ENCODE measurements around the gene RERE. TPM values are rescaled to one million over a fixed set of nuclear protein-coding genes. Genes with fewer than 3 reads are reported as not detected.

RERE gene
- polyA plus RNA-seq, 1 experiment = 14.3 TPM

GRCh38 chr1:8362701-8363101 lies 454.7 kb downstream of the RERE start:
- Histone ChIP-seq H3K27me3 (ENCODE audit: control insufficient read depth, insufficient read depth, low read length) (no peaks in the 10 kb centered on the region), H3K9me3 (ENCODE audit: control insufficient read depth, insufficient read depth, low read length) (no peaks in the 10 kb centered on the region; the same call in 1 of the 2 replicates), H3K27ac (ENCODE audit: low read depth, low read length) (no peak overlapping the region), H3K4me3 (ENCODE audit: low read depth, low read length) (no peak overlapping the region)
- CTCF ChIA-PET = no interaction called here
- POLR2A ChIA-PET = no interaction called here
- DNase-seq (ENCODE audit: low read depth, low spot score) = no peak
- TF ChIP-seq CTCF (IDR thresholded peaks at IDR 0.05; ENCODE audit: low read depth, low read length) = no peak

- Histone ChIP-seq H3K27me3 (ENCODE audit: control insufficient read depth, insufficient read depth, low read length) (no peaks in the 10 kb centered on the region), H3K9me3 (ENCODE audit: control insufficient read depth, insufficient read depth, low read length) (no peaks in the 10 kb centered on the region; the same call in 1 of the 2 replicates), H3K4me3 (ENCODE audit: low read depth, low read length) (no peak overlapping the region), H3K27ac (ENCODE audit: low read depth, low read length) (no peak overlapping the region)
- ChIA-PET CTCF (no interaction called here), POLR2A (no interaction called here)
- DNase-seq (ENCODE audit: low read depth, low spot score) = no peak
- TF ChIP-seq CTCF (IDR thresholded peaks at IDR 0.05; ENCODE audit: low read depth, low read length) = no peak
These were observed 456.1 kb downstream of the RERE start for GRCh38 chr1:8361198-8361849.

- ChIA-PET POLR2A (no interaction called here), CTCF (no interaction called here)
- Histone ChIP-seq H3K9me3 (ENCODE audit: control insufficient read depth, insufficient read depth, low read length) (no peaks in the 10 kb centered on the region; the same call in 1 of the 2 replicates), H3K27me3 (ENCODE audit: control insufficient read depth, insufficient read depth, low read length) (no peaks in the 10 kb centered on the region), H3K4me3 (ENCODE audit: low read depth, low read length) (no peak overlapping the region), H3K27ac (ENCODE audit: low read depth, low read length) (no peak overlapping the region)
- TF ChIP-seq CTCF (IDR thresholded peaks at IDR 0.05; ENCODE audit: low read depth, low read length) = no peak
- DNase-seq (ENCODE audit: low read depth, low spot score) = no peak
These were observed 456.8 kb downstream of the RERE start for GRCh38 chr1:8360493-8361197.

- no peak overlapping the region for H3K4me3 ChIP-seq (ENCODE audit: low read depth, low read length)
- ChIA-PET CTCF (interaction anchor here (1.8 kb wide), 1 partner anchor 385 kb away, joined by 4 read pairs; no protein-coding TSS in a partner anchor), POLR2A (no interaction called here)
- H3K27ac ChIP-seq (ENCODE audit: low read depth, low read length) = no peak overlapping the region
- no peak for DNase-seq (ENCODE audit: low read depth, low spot score)
- no peaks in the 10 kb centered on the region; the same call in 1 of the 2 replicates for H3K9me3 ChIP-seq (ENCODE audit: control insufficient read depth, insufficient read depth, low read length)
- TF ChIP-seq CTCF (IDR thresholded peaks at IDR 0.05; ENCODE audit: low read depth, low read length) = no peak
- no peaks in the 10 kb centered on the region for H3K27me3 ChIP-seq (ENCODE audit: control insufficient read depth, insufficient read depth, low read length)
These were observed 457.6 kb downstream of the RERE start for GRCh38 chr1:8359617-8360481.

All from AG04450 (cell line).